GM18508 (cell line): ENCODE results near the gene AATF.

Source experiments
- ATAC-seq: cut with Tn5 transposase; IDR thresholded peaks from one replicate; pipeline ENCODE4 v1.9.1; 2021; ENCODE audit warnings: moderate number of reproducible peaks; ENCODE audit not compliant: insufficient read depth, unreplicated experiment

AATF gene

GRCh38 chr17:36940313-36941264 is 8.2 kb upstream of the AATF start:
- no peak for ATAC-seq

GRCh38 chr17:36941265-36942010 is 7.3 kb upstream of the AATF start:
- ATAC-seq: no peak

GRCh38 chr17:36942019-36942599 is 6.6 kb upstream of the AATF start:
- no peak for ATAC-seq

- no peak for ATAC-seq
Observed at GRCh38 chr17:36942631-36943125, 6.1 kb upstream of the AATF start.

GRCh38 chr17:36943250-36944191 is 5.2 kb upstream of the AATF start:
- ATAC-seq: no peak

- ATAC-seq: no peak
Observed at GRCh38 chr17:36944553-36944952, 4.2 kb upstream of the AATF start.

GRCh38 chr17:36945140-36945539 is 3.6 kb upstream of the AATF start:
- no peak for ATAC-seq

GRCh38 chr17:36945959-36946725 is 2.6 kb upstream of the AATF start:
- ATAC-seq: no peak

GRCh38 chr17:36946726-36947091 is 2.0 kb upstream of the AATF start:
- no peak for ATAC-seq

- no peak for ATAC-seq
Observed at GRCh38 chr17:36947922-36948716, 635 bp upstream of the AATF start.

- no peak for ATAC-seq
Observed at GRCh38 chr17:36949461-36949927, 740 bp downstream of the AATF start.

GRCh38 chr17:36950027-36950426 is 1.3 kb downstream of the AATF start:
- no peak for ATAC-seq

GRCh38 chr17:36951084-36951789 is 2.5 kb downstream of the AATF start:
- ATAC-seq: no peak

GRCh38 chr17:36971508-36971907 is 22.8 kb downstream of the AATF start:
- ATAC-seq: no peak

GRCh38 chr17:36972186-36972700 is 23.5 kb downstream of the AATF start:
- no peak for ATAC-seq

GRCh38 chr17:36972905-36973304 is 24.2 kb downstream of the AATF start:
- ATAC-seq: no peak

GRCh38 chr17:36975922-36976515 is 27.3 kb downstream of the AATF start:
- no peak for ATAC-seq
